HUDEP-2 (cell line): ENCODE measurements around the gene TRIM15.

Experiments used
- DNase-seq, 76 experiments: peaks; one replicate each; lab custom pipeline; 2025; ENCODE audit not compliant: unreplicated experiment in 76 of 76; lab: John Stamatoyannopoulos, UW

The TRIM15 gene

GRCh38 chr6:30144811-30145210, 18.5 kb upstream of the TRIM15 start:
- DNase-seq, result no peak

GRCh38 chr6:30145818-30146217, 17.5 kb upstream of the TRIM15 start:
- DNase-seq, result no peak

GRCh38 chr6:30147096-30147495, 16.2 kb upstream of the TRIM15 start:
- no peak for DNase-seq

- peak in 5 of 76 experiments; percentile 12 to 51 (median 30) for DNase-seq
Measured at GRCh38 chr6:30149234-30149633, 14.1 kb upstream of the TRIM15 start.

- DNase-seq, result no peak
Measured at GRCh38 chr6:30149858-30150550, 13.3 kb upstream of the TRIM15 start.

GRCh38 chr6:30150671-30151395, 12.5 kb upstream of the TRIM15 start:
- no peak for DNase-seq

GRCh38 chr6:30151580-30151979, 11.8 kb upstream of the TRIM15 start:
- peak in 7 of 76 experiments; percentile 12 to 33 (median 17) for DNase-seq

- DNase-seq, result peak in 23 of 76 experiments; percentile 10 to 65 (median 33)
Measured at GRCh38 chr6:30152016-30152673, 11.2 kb upstream of the TRIM15 start.

- DNase-seq, result no peak
Measured at GRCh38 chr6:30152910-30153610, 10.3 kb upstream of the TRIM15 start.

- DNase-seq, result no peak
Measured at GRCh38 chr6:30154061-30154460, 9.3 kb upstream of the TRIM15 start.

- peak in 1 of 76 experiments; percentile 29 for DNase-seq
Measured at GRCh38 chr6:30154709-30155519, 8.4 kb upstream of the TRIM15 start.

- no peak for DNase-seq
Measured at GRCh38 chr6:30155520-30156261, 7.7 kb upstream of the TRIM15 start.

- DNase-seq, result peak in 6 of 76 experiments; percentile 9 to 32 (median 14)
Measured at GRCh38 chr6:30156262-30156599, 7.1 kb upstream of the TRIM15 start.

GRCh38 chr6:30156774-30157173, 6.6 kb upstream of the TRIM15 start:
- DNase-seq, result no peak

- no peak for DNase-seq
Measured at GRCh38 chr6:30157581-30157980, 5.8 kb upstream of the TRIM15 start.

GRCh38 chr6:30157999-30158398, 5.3 kb upstream of the TRIM15 start:
- DNase-seq, result no peak

- no peak for DNase-seq
Measured at GRCh38 chr6:30158475-30159040, 4.8 kb upstream of the TRIM15 start.

- no peak for DNase-seq
Measured at GRCh38 chr6:30160008-30160784, 3.1 kb upstream of the TRIM15 start.
